ENCODE measurements around the gene LPA. TPM values are rescaled to one million over a fixed set of nuclear protein-coding genes. Genes with fewer than 3 reads are reported as not detected.

The LPA gene
- polyA plus RNA-seq, 2 of the 4 experiments (the other 2 are of a cell fraction), result not detected

DNA sequence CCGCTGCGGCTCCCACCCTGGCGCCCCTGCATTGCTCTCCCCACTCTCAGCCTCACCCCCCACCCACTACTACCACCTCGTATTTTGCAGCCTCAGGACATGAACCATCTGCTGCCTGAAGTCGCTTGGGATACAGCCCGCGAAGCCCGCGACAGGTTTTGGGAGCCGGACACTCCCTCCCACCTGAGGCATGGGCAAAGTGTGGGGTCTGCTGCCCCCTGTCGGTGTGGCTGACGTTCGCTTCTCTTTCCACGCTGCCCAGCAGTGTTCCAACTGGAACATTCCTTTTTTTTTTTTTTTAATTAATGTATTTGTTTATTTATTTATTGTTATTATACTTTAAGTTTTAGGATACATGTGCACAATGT, 15.3 kb upstream of the LPA start:
- DNase-seq (ENCODE audit: low read depth in 1 of 2, low spot score in 1 of 2) (no peak), FAIRE-seq (no peak), ATAC-seq (no peak)
- Histone ChIP-seq H3K27ac (no peak overlapping the region), H3K4me3 (no peak overlapping the region), H3K4me1 (no peaks in the 10 kb centered on the region), H3K4me2 (no peak overlapping the region), H3K9me3 (no peaks in the 10 kb centered on the region)
- ChIA-PET POLR2A (no interaction called here), CTCF (no interaction called here)
- 16% methylated on average over 13 of the region's 14 CpGs for WGBS (ENCODE audit: missing lambda C conversion rate)
- no peak for TF ChIP-seq HOXB5 (CRISPR knock-in tag; IDR thresholded peaks at IDR 0.05)
- no peak for TF ChIP-seq JUN (IDR thresholded peaks at IDR 0.05)
- TF ChIP-seq SMC3 (IDR thresholded peaks at IDR 0.05), result no peak
- TF ChIP-seq CEBPB (IDR thresholded peaks at IDR 0.05), result no peak
- no peak for TF ChIP-seq TFCP2L1 (CRISPR knock-in tag; IDR thresholded peaks at IDR 0.05)
- TF ChIP-seq SREBF2 (IDR thresholded peaks at IDR 0.05), result no peak
- TF ChIP-seq KDM5A (IDR thresholded peaks at IDR 0.05), result no peak
- no peak for TF ChIP-seq RNF2 (IDR thresholded peaks at IDR 0.05; ENCODE audit: borderline replicate concordance, low read depth)
- TF ChIP-seq, protein P1, sequence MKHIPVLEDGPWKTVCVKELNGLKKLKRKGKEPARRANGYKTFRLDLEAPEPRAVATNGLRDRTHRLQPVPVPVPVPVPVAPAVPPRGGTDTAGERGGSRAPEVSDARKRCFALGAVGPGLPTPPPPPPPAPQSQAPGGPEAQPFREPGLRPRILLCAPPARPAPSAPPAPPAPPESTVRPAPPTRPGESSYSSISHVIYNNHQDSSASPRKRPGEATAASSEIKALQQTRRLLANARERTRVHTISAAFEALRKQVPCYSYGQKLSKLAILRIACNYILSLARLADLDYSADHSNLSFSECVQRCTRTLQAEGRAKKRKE (CRISPR knock-in tag; IDR thresholded peaks at IDR 0.05; ENCODE audit: low read depth), result no peak
- no peak for TF ChIP-seq POLR2AphosphoS2 (conservative IDR thresholded peaks at IDR 0.05; ENCODE audit: low read length)
- TF ChIP-seq ZNF302 (CRISPR knock-in tag; IDR thresholded peaks at IDR 0.05), result no peak

DNA sequence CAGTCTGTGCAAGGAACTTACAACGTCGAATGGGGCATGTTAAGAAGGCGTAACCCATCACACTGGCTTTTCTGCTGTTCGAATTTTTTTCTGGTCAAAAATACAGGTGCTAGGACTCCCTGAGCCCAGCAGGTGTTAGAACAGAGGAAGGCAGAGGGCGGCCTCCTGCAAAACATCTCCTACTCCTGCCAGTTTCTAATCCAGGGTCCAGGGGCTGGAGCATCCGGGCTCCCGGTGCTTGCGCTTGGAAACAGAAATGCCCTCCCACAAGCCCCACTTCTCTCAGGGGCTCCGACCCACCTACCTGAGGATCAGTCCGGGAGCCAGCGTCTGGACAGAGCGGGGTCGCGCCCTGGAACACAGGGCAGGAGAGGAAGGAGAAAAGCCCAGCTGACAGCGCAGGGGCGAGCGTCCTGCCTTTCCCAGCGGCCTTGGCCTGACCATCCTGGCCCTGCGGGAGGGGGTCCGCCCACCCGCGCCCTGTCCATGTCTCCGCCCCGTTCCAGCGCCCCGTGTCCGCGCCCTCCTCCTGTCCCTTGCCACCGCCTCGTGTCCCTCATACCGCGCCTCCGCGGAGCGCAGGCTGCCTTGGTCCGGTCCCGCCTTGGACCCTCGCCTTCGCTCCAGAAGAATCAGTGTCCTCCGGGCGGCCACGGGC, 14.8 kb upstream of the LPA start:
- Histone ChIP-seq H3K4me2 (no peak overlapping the region), H3K9me3 (no peaks in the 10 kb centered on the region), H3K4me1 (no peaks in the 10 kb centered on the region), H3K4me3 (no peak overlapping the region), H3K27ac (no peak overlapping the region)
- WGBS (ENCODE audit: missing lambda C conversion rate), result 45% methylated on average over 22 of the region's 42 CpGs
- ATAC-seq (no peak; a peak in 2 of 6 replicates), DNase-seq (ENCODE audit: low read depth in 1 of 2, low spot score in 1 of 2) (no peak), FAIRE-seq (no peak)
- TF ChIP-seq CBX2 (IDR thresholded peaks at IDR 0.05; ENCODE audit: borderline replicate concordance, low read depth) (no peak), ZC3H11A (IDR thresholded peaks at IDR 0.05) (no peak), GATA3 (IDR thresholded peaks at IDR 0.05; ENCODE audit: borderline replicate concordance) (no peak), SMC3 (IDR thresholded peaks at IDR 0.05) (no peak), BHLHE40 (IDR thresholded peaks at IDR 0.05; ENCODE audit: low read depth, low read length) (no peak), MAFK (IDR thresholded peaks at IDR 0.05; ENCODE audit: partially characterized antibody) (no peak), TP53 (CRISPR knock-in tag; IDR thresholded peaks at IDR 0.05) (no peak), JUN (IDR thresholded peaks at IDR 0.05) (no peak), KDM5A (IDR thresholded peaks at IDR 0.05) (no peak), PHF8 (IDR thresholded peaks at IDR 0.05; ENCODE audit: borderline replicate concordance, low read depth) (no peak), EHF (CRISPR knock-in tag; IDR thresholded peaks at IDR 0.05) (no peak), NFE2L2 (conservative IDR thresholded peaks at IDR 0.05; ENCODE audit: low read length) (no peak), NR3C1 (IDR thresholded peaks at IDR 0.05) (no peak)
- TF ChIP-seq, protein P2, sequence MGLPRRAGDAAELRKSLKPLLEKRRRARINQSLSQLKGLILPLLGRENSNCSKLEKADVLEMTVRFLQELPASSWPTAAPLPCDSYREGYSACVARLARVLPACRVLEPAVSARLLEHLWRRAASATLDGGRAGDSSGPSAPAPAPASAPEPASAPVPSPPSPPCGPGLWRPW (IDR thresholded peaks at IDR 0.05), result no peak
- TF ChIP-seq, protein P3, sequence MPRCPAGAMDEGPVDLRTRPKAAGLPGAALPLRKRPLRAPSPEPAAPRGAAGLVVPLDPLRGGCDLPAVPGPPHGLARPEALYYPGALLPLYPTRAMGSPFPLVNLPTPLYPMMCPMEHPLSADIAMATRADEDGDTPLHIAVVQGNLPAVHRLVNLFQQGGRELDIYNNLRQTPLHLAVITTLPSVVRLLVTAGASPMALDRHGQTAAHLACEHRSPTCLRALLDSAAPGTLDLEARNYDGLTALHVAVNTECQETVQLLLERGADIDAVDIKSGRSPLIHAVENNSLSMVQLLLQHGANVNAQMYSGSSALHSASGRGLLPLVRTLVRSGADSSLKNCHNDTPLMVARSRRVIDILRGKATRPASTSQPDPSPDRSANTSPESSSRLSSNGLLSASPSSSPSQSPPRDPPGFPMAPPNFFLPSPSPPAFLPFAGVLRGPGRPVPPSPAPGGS (IDR thresholded peaks at IDR 0.05), result no peak
- TF ChIP-seq, protein P4, sequence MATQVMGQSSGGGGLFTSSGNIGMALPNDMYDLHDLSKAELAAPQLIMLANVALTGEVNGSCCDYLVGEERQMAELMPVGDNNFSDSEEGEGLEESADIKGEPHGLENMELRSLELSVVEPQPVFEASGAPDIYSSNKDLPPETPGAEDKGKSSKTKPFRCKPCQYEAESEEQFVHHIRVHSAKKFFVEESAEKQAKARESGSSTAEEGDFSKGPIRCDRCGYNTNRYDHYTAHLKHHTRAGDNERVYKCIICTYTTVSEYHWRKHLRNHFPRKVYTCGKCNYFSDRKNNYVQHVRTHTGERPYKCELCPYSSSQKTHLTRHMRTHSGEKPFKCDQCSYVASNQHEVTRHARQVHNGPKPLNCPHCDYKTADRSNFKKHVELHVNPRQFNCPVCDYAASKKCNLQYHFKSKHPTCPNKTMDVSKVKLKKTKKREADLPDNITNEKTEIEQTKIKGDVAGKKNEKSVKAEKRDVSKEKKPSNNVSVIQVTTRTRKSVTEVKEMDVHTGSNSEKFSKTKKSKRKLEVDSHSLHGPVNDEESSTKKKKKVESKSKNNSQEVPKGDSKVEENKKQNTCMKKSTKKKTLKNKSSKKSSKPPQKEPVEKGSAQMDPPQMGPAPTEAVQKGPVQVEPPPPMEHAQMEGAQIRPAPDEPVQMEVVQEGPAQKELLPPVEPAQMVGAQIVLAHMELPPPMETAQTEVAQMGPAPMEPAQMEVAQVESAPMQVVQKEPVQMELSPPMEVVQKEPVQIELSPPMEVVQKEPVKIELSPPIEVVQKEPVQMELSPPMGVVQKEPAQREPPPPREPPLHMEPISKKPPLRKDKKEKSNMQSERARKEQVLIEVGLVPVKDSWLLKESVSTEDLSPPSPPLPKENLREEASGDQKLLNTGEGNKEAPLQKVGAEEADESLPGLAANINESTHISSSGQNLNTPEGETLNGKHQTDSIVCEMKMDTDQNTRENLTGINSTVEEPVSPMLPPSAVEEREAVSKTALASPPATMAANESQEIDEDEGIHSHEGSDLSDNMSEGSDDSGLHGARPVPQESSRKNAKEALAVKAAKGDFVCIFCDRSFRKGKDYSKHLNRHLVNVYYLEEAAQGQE (IDR thresholded peaks at IDR 0.05), result no peak
- ChIA-PET CTCF (no interaction called here), POLR2A (no interaction called here)

Measured in A549 (cell line).